ENCODE data around the gene PRDM16.

Gene PRDM16

DNA sequence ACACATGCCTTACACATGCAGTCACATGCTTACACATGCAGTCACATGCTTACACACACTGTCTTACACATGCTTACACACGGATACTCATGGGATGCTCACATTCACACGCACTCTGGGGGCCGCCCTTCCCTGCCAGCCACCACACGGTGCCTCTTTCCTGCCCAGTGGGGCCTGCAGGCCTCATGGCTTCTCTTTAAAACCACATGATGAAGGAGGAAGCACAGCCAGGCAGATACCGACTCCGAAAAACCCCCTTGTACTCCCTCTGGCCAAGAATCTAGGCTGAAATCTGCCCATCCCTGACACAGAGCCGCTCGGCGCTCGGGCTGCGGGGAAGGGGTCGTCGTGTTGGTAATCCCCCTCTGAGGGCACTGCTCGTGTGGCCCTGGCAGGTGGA lies 113.0 kb downstream of the PRDM16 start:
- TF ChIP-seq, protein P1, sequence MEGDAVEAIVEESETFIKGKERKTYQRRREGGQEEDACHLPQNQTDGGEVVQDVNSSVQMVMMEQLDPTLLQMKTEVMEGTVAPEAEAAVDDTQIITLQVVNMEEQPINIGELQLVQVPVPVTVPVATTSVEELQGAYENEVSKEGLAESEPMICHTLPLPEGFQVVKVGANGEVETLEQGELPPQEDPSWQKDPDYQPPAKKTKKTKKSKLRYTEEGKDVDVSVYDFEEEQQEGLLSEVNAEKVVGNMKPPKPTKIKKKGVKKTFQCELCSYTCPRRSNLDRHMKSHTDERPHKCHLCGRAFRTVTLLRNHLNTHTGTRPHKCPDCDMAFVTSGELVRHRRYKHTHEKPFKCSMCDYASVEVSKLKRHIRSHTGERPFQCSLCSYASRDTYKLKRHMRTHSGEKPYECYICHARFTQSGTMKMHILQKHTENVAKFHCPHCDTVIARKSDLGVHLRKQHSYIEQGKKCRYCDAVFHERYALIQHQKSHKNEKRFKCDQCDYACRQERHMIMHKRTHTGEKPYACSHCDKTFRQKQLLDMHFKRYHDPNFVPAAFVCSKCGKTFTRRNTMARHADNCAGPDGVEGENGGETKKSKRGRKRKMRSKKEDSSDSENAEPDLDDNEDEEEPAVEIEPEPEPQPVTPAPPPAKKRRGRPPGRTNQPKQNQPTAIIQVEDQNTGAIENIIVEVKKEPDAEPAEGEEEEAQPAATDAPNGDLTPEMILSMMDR (conservative IDR thresholded peaks at IDR 0.05; ENCODE audit: low read depth, low read length), result no peak
- no peak for DNase-seq (ENCODE audit: low read depth)
- no peak overlapping the region for H3K4me3 ChIP-seq (ENCODE audit: low read depth, low read length)

DNA sequence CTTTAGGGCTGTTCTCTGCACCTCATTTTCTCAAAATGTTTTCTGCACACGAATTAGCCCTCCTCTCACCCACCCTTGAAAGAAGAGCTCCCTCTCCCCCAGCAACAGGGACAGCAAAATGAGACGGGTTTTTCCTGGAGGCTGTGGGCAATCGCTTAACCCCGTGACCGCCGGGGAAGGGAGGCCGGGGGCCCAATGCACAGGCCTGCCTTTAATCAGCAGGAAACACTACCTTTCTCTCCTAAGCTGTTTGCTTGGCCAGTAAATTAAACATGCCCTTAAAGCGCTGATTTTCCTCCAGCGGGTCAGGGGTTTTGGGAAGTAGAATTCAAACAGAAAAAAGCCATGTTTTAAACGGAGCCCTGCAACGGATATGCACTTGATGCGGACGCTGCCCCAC lies 114.4 kb downstream of the PRDM16 start:
- DNase-seq (ENCODE audit: low read depth), result no peak
- no peak overlapping the region for H3K4me3 ChIP-seq (ENCODE audit: low read depth, low read length)
- TF ChIP-seq, protein P1 (conservative IDR thresholded peaks at IDR 0.05; ENCODE audit: low read depth, low read length), result no peak

DNA sequence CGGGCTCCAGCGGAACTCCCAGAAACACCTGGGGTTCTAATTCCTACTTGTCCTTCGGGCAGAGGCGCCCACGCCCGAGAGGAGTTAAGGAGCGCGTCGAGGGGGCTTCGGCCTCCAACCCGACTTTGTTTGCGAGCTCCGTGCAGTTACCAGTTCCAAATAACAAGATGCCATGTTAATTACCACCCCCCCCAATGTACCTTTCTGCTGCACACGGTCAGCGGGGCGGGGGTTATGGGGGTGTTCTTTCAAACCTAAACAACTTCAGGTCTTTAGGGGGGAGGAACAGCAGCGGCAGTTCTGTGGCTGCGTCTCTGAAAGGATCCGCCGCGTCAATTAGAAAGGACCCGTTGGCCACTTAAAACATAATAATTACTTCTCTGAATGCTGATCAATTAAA lies 114.8 kb downstream of the PRDM16 start:
- DNase-seq (ENCODE audit: low read depth), result no peak
- TF ChIP-seq, protein P1 (conservative IDR thresholded peaks at IDR 0.05; ENCODE audit: low read depth, low read length), result no peak
- no peak overlapping the region for H3K4me3 ChIP-seq (ENCODE audit: low read depth, low read length)

DNA sequence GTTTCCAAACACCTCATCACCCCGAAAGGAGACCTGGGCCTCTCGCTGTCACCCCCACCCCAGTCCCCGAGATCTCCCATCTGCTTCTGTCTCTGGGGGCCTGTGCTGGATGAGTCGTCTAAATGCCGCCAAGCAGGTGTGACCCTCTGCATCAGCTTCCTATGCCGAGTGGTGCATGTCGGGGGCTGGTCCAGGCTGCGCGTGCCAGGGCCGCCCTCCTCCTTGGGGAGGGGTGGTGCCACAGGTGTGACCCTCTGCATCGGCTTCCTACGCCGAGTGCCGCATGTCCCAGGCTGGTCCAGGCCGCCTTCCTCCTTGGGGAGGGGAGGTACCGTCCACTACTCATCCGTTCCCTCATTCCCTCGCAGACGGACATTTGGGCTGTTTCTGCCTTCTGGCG lies 115.7 kb downstream of the PRDM16 start:
- no peak for DNase-seq (ENCODE audit: low read depth)
- no peak overlapping the region for H3K4me3 ChIP-seq (ENCODE audit: low read depth, low read length)
- TF ChIP-seq, protein P1 (conservative IDR thresholded peaks at IDR 0.05; ENCODE audit: low read depth, low read length), result no peak

DNA sequence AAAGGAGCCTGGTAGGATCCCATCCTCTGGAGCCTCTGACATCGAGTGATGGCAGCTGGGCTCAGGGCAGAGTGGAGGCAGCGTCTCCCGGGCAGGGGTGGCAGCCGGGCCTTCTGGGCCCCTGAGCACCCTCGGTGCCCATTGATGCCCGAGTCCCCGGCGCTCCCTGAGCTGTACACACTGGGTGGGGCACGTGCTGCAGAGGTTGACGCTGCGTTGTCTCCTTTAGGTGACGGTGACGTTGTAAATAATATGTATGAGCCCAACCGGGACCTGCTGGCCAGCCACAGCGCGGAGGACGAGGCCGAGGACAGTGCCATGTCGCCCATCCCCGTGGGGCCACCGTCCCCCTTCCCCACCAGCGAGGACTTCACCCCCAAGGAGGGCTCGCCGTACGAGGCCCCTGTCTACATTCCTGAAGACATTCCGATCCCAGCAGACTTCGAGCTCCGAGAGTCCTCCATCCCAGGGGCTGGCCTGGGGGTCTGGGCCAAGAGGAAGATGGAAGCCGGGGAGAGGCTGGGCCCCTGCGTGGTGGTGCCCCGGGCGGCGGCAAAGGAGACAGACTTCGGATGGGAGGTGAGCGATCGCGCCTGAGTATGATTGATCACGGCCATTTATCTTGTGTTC lies 117.0 kb downstream of the PRDM16 start:
- no peak overlapping the region for H3K4me3 ChIP-seq (ENCODE audit: low read depth, low read length)
- DNase-seq (ENCODE audit: low read depth), result no peak
- TF ChIP-seq, protein P1 (conservative IDR thresholded peaks at IDR 0.05; ENCODE audit: low read depth, low read length), result no peak

DNA sequence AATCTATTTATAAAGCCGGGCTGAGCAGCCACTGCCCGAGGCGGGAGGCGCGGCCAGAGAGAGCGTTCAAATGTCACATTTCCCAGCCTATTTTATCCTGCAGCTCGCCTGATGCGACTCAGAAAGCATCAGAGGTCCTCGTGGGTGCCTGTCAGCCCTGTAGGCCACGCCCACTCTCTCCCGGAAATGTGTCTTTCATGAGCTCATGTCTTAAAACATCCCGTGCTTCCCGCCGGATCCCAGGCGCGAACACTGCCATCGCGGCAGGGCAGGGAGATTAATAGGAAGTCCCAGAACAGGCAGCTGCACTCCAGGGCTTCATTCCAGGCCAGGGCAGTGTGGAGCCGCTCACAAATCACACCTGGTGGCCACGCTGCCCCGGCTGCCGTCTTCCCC lies 117.5 kb downstream of the PRDM16 start:
- no peak overlapping the region for H3K4me3 ChIP-seq (ENCODE audit: low read depth, low read length)
- TF ChIP-seq, protein P1 (conservative IDR thresholded peaks at IDR 0.05; ENCODE audit: low read depth, low read length), result no peak
- DNase-seq (ENCODE audit: low read depth), result peak; percentile 11

DNA sequence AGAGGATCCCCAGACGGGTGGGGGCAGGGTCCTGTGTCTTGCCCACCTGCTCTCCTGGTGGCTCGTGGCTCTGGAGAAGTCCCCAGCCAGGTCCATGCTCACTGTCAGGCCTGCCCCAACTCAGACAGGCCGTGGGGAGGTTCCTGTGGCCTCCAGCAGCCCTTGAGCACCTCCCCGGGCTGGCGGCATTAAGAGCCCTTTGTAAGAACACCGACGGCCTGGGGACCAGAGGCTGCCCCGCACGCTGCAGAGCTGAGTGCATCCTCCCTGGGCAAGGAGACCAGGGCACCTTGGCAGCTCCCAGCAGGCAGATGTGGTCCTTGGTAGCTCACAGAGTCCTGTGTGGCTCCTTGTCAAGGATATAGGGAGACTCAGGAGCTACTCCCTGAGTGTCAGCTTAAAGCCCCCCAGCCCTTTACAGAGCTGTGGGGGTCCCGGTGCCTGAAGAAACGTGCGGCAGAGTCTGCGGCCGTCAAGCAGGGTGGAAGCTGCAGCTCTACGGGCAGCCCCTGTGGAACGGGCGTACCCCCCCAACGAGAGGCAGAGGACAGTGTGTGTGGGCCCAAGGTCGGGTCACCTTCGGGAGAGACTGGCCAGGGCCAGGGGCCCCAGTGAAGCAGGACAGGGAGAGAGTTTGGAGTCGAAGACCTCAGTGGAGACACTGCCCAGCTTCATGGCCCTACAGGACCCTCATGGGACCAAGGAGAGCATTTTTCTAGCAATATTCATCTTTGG lies 118.6 kb downstream of the PRDM16 start:
- TF ChIP-seq, protein P1 (conservative IDR thresholded peaks at IDR 0.05; ENCODE audit: low read depth, low read length), result no peak
- no peak overlapping the region for H3K4me3 ChIP-seq (ENCODE audit: low read depth, low read length)
- DNase-seq (ENCODE audit: low read depth), result no peak

Measured in choroid plexus epithelial cell (primary cell).